NCI-H510A (cell line): ENCODE measurements around the gene NBEA.

Experiments used
- DNase-seq: peaks from one replicate; lab custom pipeline; 2025; lab: John Stamatoyannopoulos, UW

Gene NBEA

DNA sequence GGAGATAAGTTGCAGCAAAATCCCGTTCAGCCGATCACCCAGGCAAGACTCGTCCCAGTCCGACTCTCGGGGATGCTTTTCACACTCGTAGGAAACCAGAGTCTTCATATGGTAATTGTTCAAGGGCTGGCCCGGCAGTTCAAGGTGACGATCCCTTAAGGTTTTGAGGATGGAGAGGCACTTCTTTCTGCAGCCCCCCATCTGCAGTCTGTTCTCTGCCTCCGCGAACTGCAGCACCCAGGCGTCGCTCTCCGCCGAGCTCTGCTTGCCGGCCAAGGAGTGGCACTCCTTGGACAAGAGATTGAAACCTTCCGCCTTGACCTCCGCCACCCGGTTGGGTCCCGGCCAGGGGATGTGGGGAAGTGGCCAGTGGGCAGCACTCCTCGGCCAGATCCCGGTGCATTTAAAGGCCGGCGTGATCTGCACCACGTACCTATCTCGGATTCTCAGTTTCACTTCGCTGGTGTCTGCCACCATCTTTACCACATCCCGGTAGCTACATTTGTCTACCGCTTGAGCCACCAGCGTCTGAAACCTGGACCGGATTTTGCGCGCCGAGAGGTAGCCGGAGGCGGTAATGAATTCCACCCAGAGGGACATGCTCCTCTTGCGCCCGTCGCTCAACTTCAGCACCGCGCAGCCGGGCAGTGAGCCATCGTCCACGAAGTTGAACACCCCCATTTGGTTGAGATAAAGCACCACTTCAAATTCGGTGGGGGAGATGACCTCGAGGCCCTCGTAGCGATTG lies 533.3 kb downstream of the NBEA start:
- DNase-seq, result no peak

DNA sequence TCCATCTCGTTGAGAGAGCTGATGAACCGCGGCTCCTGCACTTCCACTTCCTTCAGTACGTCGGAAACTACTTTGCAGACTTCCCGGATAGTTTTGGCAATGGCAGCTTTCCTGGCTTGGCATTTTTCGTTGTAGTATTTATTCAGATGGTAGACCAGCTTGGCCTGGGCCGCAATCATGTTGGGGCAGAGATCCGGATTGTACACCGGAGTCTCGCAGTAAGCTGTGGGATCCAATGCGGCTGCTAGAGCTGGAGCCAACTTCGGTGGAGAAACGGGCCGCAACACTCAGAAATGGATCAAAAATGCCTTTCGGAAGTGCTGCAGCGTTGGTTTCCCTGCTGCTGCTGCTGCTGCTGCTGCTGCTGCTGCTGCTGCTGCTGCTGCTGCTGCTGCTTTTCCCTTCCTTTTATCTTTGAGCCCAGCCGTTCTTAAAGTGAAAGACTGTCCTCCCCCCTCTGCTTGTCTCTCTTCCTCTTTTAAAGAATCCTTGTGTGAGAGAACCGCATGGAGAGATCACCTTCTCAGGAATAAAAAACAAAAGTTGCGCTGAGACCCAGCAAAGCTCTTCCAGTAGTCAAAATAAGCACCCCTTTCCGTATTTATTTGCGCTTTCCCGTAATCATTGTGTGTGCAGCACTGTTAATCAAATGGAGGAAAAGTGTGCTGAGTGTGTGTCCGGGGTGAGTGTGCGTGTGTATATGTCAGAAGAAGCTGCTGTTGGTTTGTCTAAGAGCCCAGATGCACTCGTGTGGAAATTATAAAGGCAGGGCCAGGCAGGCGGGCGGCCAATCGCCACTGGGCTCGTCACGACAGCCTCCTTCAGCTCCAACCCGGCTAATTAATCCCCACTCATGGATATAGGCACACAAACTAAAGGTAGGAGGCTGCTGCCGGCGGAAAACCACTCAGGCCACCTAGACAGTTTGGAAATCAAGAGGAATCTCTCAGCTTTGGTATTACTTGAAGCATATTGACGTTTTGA lies 534.2 kb downstream of the NBEA start, which contains the start of gene MAB21L1:
Gene MAB21L1 (minus strand): TSS at position 730 of the 984 bp plus-strand sequence. CDS start 551 bp downstream, at position 179.
- peak; percentile 37 for DNase-seq

DNA sequence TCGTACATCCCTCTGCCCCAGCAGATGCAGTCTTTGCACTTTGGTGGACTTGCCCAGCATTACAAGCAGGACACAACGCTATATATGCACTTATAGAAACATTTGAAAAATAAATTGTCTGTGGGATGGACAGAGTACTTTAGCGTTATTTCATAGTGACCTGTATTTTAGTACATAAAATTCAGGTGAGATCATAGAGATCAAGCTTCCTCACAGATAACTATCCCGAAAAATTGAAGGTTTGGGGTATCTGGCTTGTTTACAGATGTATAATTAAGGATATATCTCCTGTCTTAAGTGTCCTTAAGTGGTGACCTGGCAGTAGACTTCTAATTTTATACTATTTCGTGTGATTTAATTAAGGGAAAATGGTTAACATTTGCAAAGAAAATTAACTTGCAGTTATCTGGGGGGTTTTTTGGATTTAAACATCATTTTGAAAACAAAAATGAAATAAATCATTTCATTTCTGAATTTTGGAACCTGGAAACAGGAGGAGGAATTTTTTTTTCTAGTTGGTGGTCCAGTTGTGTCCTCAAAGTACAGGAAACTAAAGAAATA lies 535.4 kb downstream of the NBEA start:
- DNase-seq, result no peak

DNA sequence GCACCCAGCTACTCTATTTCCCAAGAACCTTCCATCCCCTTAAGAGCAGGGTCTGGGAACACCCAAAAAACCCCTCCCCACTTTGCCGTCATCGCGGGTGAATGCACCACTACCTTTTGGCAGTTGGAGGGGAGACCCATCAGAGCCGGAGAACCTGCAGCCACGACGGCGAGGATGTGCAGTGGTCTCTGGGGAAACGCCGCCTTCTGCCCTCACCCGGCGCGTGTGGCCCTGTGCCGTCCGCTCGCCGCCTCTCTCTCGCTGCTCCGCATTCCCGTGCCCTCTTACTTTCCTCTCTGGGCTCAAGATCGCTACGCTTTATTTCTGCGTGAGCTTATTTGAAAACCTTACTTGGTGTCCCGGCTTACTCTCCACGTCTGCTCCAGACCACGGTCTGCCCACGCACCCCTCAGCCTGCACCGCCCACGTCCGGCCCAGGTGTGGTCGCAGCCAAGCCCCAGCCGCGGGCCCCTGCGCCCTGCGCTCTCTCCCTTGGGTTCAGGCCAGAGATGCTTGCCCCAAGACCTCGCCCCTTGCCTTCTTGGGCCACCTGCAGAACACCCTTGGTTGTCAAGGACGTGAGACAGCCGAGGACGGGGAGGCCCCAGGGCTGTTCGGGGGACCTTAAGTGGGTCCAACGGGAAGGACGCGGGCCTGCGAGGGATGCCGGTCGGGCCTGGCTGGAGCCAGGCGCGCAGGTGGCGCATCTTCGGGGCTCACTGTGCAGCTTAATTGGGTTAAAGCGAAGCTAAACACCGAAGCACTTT lies 536.4 kb downstream of the NBEA start:
- no peak for DNase-seq

DNA sequence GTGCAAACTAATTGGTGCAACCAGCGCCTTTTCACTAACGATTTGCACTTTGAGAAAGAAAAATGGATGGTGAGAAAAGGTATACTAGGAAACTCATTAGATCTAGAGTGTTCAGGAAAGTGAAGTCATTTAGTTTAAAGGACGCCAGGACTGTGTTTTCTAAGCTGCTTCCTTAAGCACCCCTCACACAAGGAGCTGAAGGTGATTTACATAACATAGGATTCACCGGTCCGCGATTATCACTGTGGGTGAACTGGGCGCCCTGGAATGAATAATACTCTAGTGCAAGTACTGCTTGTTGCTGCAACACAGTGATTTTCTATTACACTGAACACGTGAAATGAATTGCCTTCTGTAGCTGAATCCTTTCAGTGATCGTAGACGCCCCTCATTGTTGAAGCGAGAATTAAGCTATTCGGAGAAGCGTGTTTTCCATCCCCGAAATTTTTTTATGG lies 537.0 kb downstream of the NBEA start:
- no peak for DNase-seq

DNA sequence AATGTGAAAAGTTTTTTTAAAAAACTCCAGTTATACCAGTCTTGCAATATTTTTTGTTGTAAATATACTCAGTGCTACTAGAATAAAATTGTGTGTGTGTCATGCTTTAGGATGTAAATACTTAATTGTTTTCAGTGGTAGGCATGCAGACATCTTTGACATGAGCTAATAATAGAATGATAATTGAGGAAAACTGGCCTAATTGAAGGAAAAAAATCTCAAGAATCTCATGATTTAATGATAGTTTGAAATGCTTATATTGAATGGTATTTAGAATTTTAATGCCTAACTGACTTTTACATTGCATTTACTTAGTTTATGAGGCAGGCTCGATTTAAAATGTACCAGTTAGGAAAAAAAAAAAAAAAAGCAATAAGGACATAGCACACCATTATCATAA lies 537.6 kb downstream of the NBEA start:
- DNase-seq, result no peak

DNA sequence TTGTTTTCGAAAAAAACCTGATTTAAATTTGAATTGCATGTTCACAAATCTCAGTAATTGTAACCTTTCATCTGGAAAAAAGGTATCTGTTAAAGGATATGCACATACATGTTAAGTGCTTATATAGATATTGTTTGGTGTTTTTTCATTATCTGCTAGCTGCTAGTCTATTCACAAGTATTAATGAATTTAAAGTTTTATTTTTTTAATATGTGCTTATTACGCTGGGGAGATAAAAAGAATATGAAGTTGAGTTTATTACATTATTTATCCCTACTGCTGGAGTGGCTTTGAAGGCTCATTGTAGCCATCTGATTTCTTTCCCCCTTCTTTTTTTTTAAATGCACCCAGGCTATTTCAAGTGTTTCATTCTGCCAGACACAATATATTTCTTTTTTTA lies 538.3 kb downstream of the NBEA start:
- DNase-seq, result no peak

DNA sequence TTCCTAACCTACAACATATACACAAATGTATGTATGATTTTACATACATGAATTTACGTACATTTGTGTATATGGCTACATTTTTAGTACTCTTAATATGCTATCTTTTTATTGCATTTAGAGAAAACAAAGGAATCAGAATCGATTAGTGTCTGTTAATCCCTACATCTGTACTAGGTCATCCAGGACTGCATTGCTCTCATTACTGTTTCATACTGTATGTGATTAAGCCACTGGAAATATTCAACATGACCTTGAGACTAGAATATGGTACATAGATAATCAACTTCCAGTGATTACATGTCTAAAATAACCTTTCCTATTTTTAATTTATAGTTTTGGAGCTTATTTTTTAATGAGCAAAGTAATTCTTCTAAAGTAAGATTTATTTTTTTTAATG lies 539.7 kb downstream of the NBEA start:
- no peak for DNase-seq

DNA sequence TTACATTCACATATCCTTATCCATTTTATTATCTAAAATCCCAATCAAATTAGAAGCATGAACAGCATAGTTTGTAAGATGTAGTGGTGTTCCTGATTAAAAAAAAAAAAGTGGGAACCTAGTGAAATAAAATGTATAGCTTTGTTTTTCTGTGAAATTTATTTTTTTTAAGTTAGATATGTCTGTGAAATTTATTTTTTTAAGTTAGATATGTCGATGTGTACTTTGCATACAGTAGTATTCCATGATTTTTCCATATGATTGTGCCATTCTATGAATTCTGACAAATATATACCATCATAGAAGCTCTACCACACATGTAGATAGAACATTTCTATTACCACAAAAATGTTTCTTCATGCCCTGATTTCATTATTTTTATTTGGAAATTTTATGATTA lies 540.5 kb downstream of the NBEA start:
- no peak for DNase-seq

DNA sequence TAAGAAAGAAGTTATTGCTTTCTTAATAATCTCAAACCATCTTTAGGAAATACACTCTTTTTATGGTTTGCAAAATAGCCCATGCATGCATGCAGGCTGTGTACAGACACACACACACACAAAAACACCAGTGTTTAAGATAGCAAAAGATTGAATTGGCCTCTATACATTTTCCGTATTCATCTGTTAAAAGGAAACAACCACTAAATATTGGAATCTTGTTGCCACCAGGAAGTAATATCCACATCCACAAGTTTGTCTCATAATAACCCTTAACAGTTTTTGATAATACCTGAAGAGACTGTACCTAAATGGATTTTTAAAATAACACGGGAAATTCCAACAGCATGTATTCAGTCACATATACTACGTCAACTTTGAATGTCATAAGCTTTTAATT lies 541.7 kb downstream of the NBEA start:
- no peak for DNase-seq

DNA sequence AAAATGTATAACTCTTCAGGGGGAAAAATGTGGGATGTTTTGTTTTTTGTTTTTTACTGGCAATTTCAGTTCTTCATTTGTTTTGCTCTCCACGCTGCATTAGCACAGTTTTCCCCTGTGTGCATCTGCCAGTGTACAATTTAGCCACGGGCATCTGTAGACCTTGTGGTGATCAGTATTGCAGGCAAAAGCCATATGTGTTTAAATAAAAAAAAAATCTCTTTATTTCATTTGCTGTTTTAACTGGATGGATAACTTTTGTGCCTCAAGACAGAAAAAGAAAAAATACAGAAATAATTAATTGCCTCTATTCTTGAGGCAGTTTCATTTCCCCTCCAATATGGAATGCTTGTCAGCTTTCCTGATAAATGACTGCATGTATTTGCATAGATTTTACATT lies 542.3 kb downstream of the NBEA start:
- no peak for DNase-seq

DNA sequence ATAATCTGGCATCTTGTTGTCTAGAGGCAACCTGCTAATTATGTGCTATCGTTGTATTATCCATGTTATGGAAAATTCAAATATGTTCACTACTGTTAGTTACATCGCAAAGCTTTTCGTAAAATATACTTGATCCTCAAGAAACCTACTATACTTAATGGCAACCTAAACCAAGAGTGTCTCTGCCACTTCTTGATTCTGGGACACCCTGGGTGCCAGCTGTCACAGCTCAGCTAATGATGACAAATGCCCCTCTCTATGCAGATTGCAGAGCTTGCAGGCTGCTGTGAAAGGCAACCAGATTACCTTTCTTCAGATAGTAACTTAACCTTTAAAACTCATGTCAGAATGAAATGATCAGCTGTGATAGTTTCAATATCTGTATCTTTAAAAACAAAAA lies 543.4 kb downstream of the NBEA start:
- DNase-seq, result no peak

DNA sequence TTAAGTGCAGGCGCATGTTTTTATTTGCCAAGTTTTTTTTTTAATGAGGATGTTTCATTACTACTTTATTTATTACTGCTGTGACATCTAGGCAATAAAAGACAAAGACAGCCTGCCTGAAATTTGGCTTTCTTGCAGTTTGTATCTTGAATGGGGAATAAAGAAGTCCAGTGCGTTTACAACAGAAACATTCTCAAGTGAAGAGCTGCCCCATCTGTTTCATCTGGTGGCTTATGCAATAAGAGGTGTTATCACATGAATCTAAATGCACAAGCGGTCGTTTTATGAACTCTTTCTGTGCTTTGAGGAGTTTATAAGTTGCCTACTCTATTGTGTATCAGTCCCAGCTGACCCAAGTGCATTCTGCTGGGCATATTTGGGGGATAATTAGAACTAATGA lies 547.0 kb downstream of the NBEA start:
- DNase-seq, result no peak

DNA sequence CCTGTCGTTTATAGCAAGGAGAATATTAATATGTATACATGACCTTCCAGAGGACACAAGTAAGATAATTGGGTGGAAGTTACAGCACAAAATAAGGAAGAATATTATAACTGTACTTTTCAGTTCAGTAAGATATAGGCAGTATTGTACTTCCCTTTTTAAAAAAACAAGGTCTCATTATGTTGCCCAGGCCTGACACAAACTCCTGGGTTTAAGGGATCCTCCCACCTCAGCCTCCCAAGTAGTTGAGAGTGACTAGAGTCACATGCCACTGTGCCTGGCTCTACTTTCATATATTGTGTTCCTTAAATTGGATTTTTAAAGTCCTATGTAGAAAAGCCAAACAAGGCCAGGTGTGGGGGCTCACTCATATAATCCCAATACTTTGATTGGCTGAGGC lies 553.9 kb downstream of the NBEA start:
- DNase-seq, result no peak

DNA sequence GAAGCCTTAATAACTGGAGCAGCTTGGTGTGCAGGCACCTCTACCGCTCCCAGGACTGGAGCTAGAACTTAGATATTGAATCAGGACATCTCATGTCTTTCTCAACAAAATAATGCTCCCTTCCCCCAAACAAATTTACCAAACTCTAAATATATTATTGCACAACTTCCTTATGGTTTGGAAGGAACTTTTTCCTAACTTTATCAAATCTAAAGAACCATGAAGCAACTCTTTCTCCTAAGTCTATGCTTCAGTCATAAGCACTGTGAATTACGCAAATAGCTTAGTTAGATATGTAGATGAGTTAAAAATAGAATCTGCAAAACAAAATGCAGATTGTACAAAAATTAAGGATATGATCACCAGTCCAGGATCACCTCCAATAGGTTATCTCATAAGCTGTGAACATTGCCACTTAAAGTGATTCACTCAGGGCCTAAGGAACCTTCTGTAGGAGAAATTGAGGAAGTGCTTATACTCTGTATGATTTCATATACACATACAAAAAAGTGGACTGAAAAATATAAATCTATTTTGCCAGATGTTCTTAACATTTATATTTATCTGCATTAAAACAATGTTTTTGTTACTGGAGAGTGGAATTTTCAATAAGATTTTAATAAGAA lies 554.8 kb downstream of the NBEA start:
- no peak for DNase-seq

DNA sequence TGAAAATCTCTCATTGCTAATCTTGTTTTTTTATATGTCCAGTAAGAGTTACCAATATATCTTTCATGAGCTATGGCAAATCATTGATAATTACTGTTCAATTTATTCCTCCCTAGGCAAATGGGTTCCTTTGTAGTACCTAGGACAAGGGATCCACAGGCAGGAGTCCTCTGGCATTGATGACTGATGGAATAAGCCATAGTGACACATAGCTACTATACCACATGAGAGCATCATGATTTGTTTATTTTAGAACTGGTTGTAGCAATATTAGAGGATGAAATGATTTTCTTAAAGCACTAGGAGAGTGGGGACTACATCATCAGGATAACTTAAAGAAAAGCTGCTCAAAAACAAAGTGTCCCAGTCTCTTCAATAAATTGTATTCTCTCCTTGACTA lies 556.2 kb downstream of the NBEA start:
- no peak for DNase-seq

DNA sequence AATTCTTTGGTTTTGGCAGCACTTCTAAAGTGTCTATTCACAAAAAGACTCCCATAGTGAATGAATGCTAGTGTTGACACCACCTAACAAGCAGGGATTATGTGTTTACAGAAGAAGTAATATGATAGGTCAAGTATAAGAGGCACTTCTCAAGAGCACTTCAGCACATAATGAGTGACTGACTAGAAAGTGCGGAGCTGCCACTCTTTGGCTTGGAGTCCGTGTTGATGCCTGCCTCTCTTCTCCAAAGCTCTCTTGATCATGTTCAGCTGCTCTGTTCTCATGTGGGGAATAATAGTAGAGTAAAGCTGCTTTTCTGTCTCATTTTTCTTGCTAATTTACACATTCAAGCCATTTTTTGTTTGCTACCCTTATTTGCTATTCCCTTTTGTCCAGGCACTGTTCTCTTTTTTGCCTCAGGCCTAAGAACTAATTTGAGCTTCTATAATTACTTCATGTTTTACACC lies 557.2 kb downstream of the NBEA start:
- peak; percentile 71 for DNase-seq

DNA sequence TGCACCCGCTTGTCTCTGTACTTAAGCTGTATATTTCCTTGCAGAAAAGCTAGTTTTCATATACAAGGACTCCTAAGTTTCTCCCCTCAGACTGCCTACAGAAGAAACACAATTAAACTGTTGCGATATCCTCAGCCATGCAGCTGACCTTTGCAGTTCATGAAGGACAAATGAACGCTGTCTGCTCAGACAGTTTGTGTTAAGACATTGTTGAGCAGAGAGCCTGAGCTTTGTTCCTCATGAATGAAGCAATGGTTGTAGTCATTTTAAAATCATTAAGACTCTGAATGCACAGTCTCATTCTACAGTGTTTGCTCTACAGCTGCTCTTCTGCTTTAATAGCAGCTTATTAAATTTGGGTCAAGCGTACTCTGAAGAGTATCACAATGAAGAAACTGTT lies 557.6 kb downstream of the NBEA start:
- DNase-seq, result no peak

DNA sequence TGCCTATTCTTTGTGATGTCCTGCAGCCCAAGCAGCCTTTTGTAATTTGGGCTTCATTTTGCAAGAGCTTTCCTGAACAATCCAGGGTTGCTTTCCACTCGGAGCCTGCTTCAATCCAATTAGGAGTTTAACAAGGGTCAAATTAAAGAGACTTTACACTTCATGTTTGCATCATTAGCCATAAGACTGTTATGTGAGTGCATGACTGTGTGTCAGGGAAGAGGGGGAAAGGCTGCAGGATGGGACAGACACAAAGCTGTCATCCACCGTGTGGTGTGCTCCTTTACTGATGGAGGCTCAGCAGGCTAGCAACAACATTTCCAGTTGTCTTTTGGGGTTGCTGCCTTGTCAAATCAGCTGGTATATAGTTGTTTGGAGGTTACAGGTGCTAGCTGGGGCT lies 558.1 kb downstream of the NBEA start:
- DNase-seq, result no peak

DNA sequence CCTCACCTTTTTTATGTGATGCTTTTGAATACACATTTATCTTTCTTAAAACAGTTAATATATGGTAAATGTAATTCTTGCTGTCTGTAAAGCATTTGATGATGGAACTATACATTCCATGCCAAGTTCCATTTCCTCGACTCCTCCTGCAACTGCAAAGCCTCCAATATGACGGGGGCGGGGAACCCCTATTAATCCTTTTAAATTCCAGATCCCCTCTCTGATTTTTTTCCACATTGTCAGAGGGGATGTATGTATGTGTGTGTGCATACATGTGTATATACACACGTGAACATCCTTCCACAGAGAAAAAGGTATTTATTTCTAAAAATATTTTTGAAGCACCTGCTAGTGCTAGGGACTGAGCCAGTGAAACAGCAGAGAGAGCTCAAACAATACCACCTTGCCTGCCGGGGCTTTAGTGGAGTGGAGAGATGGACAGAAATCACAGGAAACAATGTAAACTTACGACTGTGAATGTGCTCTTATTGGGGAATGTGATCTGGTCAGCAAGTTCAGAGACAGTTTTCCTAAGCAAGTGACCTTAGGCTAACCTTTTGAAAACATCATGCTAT lies 559.7 kb downstream of the NBEA start:
- DNase-seq, result no peak

DNA sequence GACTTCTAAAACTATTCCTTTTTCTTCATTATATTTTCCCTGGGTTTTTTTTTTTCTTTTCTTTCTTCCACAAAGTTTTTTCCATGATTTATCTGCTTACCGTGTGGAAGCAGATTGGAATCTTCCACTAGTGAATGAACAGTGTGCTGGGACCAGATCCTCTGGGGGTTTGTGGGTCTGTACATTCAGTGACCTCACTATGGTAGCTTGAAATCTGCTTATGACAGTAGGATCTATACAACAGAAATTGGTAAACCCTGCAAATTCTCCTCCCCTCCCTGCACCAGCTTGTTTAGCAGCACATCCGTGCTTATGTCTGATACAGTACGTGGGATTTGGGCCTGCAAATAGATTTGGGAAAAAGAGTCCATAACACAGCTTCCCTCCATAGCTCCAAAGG lies 560.4 kb downstream of the NBEA start:
- no peak for DNase-seq
